OCI-M1 (cell line): ENCODE measurements around the gene CTSH.
"Not testable (repeated sequence)": the region's sequence is repeated elsewhere in the genome, so short reads cannot be mapped to it uniquely, and the experiment has no call there.

Experiments
- DNase-seq: peaks from one replicate; lab custom pipeline; 2025; lab: John Stamatoyannopoulos, UW

The CTSH gene

GRCh38 chr15:78880813-78881212, 64.0 kb downstream of the CTSH start:
- DNase-seq: no peak

GRCh38 chr15:78880242-78880533, 64.7 kb downstream of the CTSH start:
- DNase-seq: no peak

DNA sequence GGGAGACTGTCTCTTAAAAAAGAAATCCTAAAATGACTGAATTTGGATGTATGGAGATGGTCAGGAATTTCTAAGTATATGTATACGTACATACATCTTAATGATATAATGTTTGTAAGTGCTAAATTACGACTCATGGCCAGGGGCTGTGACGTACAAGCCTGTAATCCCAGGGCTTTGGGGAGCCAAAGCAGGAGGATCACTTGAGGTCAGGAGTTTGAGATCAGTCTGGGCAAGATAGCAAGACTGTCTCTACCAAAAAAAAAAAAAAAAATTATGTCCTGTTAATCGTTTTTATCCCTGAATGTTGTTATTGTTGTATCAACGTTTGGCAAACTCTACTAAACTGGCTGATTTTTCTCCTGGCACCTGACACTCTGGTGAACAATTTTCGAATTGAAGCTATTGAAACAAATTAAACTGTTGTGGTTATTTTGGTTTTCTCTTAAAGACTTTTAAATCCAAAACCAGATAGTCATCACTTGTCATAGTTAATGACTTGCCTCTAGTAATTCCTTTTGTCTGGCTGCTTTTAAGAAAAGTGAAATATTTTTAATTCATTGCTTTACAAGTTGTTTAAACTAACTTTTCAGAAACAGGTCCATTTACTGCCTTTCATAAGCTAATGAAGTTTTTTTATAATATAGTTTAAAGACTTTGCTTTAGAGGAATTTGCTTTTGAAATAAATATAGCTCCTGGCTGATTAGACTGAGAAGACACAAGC, 65.2 kb downstream of the CTSH start:
- DNase-seq: peak; percentile 14

GRCh38 chr15:78878356-78878755, 66.5 kb downstream of the CTSH start:
- DNase-seq: peak; percentile 7

GRCh38 chr15:78876954-78877353, 67.9 kb downstream of the CTSH start:
- not testable (repeated sequence) for DNase-seq

- DNase-seq: no peak
Observed at GRCh38 chr15:78875107-78875914, 69.5 kb downstream of the CTSH start.

- DNase-seq: peak; percentile 75
Observed at GRCh38 chr15:78873793-78874765, 70.8 kb downstream of the CTSH start.

DNA sequence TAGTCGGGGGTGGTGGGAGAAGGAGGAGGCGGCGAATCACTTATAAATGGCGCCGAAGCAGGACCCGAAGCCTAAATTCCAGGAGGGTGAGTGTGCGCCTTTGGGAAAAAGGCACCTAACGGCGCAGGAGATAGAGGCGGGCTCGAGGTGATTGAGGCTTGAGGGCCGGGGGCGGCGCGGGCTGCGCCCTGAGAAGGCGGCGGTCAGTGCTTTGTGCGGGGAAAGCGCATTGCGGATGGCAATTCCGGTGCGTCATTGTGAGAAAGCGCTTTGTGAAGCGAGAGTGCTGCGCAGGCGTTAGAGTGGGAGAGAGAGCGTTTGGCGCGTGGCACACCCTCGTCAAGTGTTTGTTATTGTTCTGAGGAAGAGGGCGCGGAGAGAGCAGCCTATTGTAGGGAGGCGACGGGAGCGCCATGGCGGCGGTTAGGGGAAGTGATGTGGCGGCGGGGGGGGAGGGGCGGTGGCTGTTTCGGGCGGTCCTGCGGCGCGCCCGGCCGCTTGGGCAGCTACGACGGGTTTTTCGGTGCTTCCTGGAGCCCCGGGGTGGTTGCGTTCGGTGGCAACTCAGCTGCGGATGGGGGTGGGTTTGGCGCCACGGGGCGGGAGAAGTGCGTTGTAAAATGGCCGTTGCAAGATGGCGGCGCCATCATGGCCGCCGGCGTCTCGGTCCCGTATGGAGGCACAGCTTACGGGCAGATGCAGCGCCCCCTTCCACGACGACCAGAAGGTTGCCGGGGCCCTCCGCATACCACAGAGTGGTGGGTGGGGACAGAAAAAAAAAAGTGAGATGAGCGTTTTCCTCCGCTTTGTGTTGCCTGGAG, 71.7 kb downstream of the CTSH start:
- DNase-seq: peak; percentile 95

- peak; percentile 96 for DNase-seq
Observed at GRCh38 chr15:78872155-78872971, 72.5 kb downstream of the CTSH start, which contains the start of gene MORF4L1. Gene MORF4L1 (plus strand): TSS chr15:78872890. CDS start chr15:78873018, 128 bp downstream.

GRCh38 chr15:78871483-78872127, 73.2 kb downstream of the CTSH start:
- not testable (repeated sequence) for DNase-seq
